Measurements from ENCODE around the gene PGGHG.
A peak's percentile ranks its signal among the peaks of the same experiment; 100 is the strongest.

The PGGHG gene

GRCh38 chr11:244376-244775 lies 44.5 kb upstream of the PGGHG start:
- TF ChIP-seq CTCF (IDR thresholded peaks at IDR 0.05; ENCODE audit: borderline replicate concordance, extremely low read depth, low read length, poor library complexity, severe bottlenecking): no peak
- TF ChIP-seq EZH2 (IDR thresholded peaks at IDR 0.05; ENCODE audit: borderline replicate concordance, low read depth, low read length, severe bottlenecking): no peak
- H3K79me2 ChIP-seq (ENCODE audit: insufficient read depth, low read length): peaks cover 39% of the 10 kb centered on the region

GRCh38 chr11:249062-249461 lies 39.9 kb upstream of the PGGHG start:
- H2AFZ ChIP-seq (ENCODE audit: low read depth, low read length): no peak overlapping the region
- H3K4me3 ChIP-seq (ENCODE audit: low read depth in 1 of 2, low read length in 2 of 2): no peak overlapping the region
- no peak for ATAC-seq (ENCODE audit: insufficient read depth, low read depth)
- 0 out of 2 replicates have a peak, but pooled peaks cover 2% of the 10 kb centered on the region for H3K79me2 ChIP-seq (ENCODE audit: insufficient read depth, low read length)
- no peak for DNase-seq
- TF ChIP-seq EZH2 (IDR thresholded peaks at IDR 0.05; ENCODE audit: borderline replicate concordance, low read depth, low read length, severe bottlenecking) (no peak), CTCF (IDR thresholded peaks at IDR 0.05; ENCODE audit: borderline replicate concordance, extremely low read depth, low read length, poor library complexity, severe bottlenecking) (no peak)
- H3K36me3 ChIP-seq (ENCODE audit: insufficient read depth, low read length): peaks cover 98% of the 10 kb centered on the region
- no peak overlapping the region for H3K9ac ChIP-seq (ENCODE audit: low read depth, low read length)
- H3K4me2 ChIP-seq (ENCODE audit: insufficient read depth, low read length): no peak overlapping the region
- H4K20me1 ChIP-seq (ENCODE audit: insufficient read depth, low read length): peaks cover 5% of the 10 kb centered on the region; the same call in 1 of the 2 replicates
- no peaks in the 10 kb centered on the region for H3K27me3 ChIP-seq (ENCODE audit: insufficient read depth, low read length, poor library complexity)
- H3K9me3 ChIP-seq (ENCODE audit: insufficient read depth, low read length, severe bottlenecking): no peaks in the 10 kb centered on the region
- no peak overlapping the region for H3K27ac ChIP-seq (ENCODE audit: low read length)
- H3K4me1 ChIP-seq (ENCODE audit: insufficient read depth, low read length): no peaks in the 10 kb centered on the region

More at GRCh38 chr11:244376-244775, 44.5 kb upstream of the PGGHG start:
- Histone ChIP-seq H3K4me1 (ENCODE audit: insufficient read depth, low read length) (peaks cover 10% of the 10 kb centered on the region; the same call in 1 of the 2 replicates), H3K9me3 (ENCODE audit: insufficient read depth, low read length, severe bottlenecking) (no peaks in the 10 kb centered on the region), H3K27ac (ENCODE audit: low read length) (no peak overlapping the region), H2AFZ (ENCODE audit: low read depth, low read length) (no peak overlapping the region), H3K9ac (ENCODE audit: low read depth, low read length) (no peak overlapping the region), H3K4me3 (ENCODE audit: low read depth in 1 of 2, low read length in 2 of 2) (no peak overlapping the region), H3K27me3 (ENCODE audit: insufficient read depth, low read length, poor library complexity) (no peaks in the 10 kb centered on the region), H4K20me1 (ENCODE audit: insufficient read depth, low read length) (peaks cover 9% of the 10 kb centered on the region; the same call in 1 of the 2 replicates), H3K4me2 (ENCODE audit: insufficient read depth, low read length) (no peak overlapping the region), H3K36me3 (ENCODE audit: insufficient read depth, low read length) (peaks cover 95% of the 10 kb centered on the region)
- ATAC-seq (ENCODE audit: insufficient read depth, low read depth): no peak
- no peak for DNase-seq

- no peaks in the 10 kb centered on the region for H3K27me3 ChIP-seq (ENCODE audit: insufficient read depth, low read length, poor library complexity)
- peaks cover 86% of the 10 kb centered on the region for H3K36me3 ChIP-seq (ENCODE audit: insufficient read depth, low read length)
Measured at GRCh38 chr11:250274-250673, 38.7 kb upstream of the PGGHG start.

More at GRCh38 chr11:250274-250673, 38.7 kb upstream of the PGGHG start:
- H3K9me3 ChIP-seq (ENCODE audit: insufficient read depth, low read length, severe bottlenecking): no peaks in the 10 kb centered on the region
- H3K4me3 ChIP-seq (ENCODE audit: low read depth in 1 of 2, low read length in 2 of 2): no peak overlapping the region
- TF ChIP-seq CTCF (IDR thresholded peaks at IDR 0.05; ENCODE audit: borderline replicate concordance, extremely low read depth, low read length, poor library complexity, severe bottlenecking): no peak
- TF ChIP-seq EZH2 (IDR thresholded peaks at IDR 0.05; ENCODE audit: borderline replicate concordance, low read depth, low read length, severe bottlenecking): no peak
- H3K4me1 ChIP-seq (ENCODE audit: insufficient read depth, low read length): no peaks in the 10 kb centered on the region
- DNase-seq (no peak), ATAC-seq (ENCODE audit: insufficient read depth, low read depth) (no peak)
- peaks cover 5% of the 10 kb centered on the region; the same call in 1 of the 2 replicates for H4K20me1 ChIP-seq (ENCODE audit: insufficient read depth, low read length)
- H2AFZ ChIP-seq (ENCODE audit: low read depth, low read length): no peak overlapping the region
- H3K4me2 ChIP-seq (ENCODE audit: insufficient read depth, low read length): no peak overlapping the region
- 0 out of 2 replicates have a peak overlapping the region, but pooled peaks have one; percentile 2 for H3K27ac ChIP-seq (ENCODE audit: low read length)
- 0 out of 2 replicates have a peak, but pooled peaks cover 2% of the 10 kb centered on the region for H3K79me2 ChIP-seq (ENCODE audit: insufficient read depth, low read length)
- H3K9ac ChIP-seq (ENCODE audit: low read depth, low read length): no peak overlapping the region
